HepG2 (cell line): ENCODE results near the gene MXRA8. TPM values are rescaled to one million over a fixed set of nuclear protein-coding genes. Genes with fewer than 3 reads are reported as not detected.

Experiments
- ATAC-seq: fragments of 200-7000 bp; cut with Tn5 transposase; 3 replicates; pipeline ENCODE4 v1.9.1; 2020; ENCODE audit warnings: mild to moderate bottlenecking, moderate library complexity
- BruUV-seq: library from RNA; stranded (reverse); fragments of 400-500 nt; replicated peaks from 2 replicates; lab custom pipeline; 2021; lab: Mats Ljungman, UMichigan
- CTCF ChIA-PET: fragments of 300-600 bp; formaldehyde crosslinking; extraction: SDS; loops from one replicate; lab custom pipeline; 2021; ENCODE audit warnings: low total read pairs, inconsistent platforms, low intra/inter-chr PET ratio; lab: Yijun Ruan, JAX
- POLR2A ChIA-PET: fragments of 350-600 bp; sonication (Branson Sonifier 250); formaldehyde crosslinking; loops from one replicate; lab custom pipeline; 2020; ENCODE audit warnings: antibody characterized with exemption, inconsistent platforms; lab: Yijun Ruan, JAX
- DNase-seq: peaks from one replicate; pipeline ENCODE4 v3.0.0-alpha.2; 2015; ENCODE audit warnings: low spot score
- FAIRE-seq: peaks from 3 replicates; lab custom pipeline; 2011; peaks lifted over from hg19 to GRCh38; lab: Jason Lieb, UNC
- H2AFZ ChIP-seq: one replicate; pipeline ENCODE4 v1.6.1; 2011; ENCODE audit warnings: low read length, inconsistent platforms
- H3K27ac ChIP-seq: fragments of 300-600 bp; 3 replicates; pipeline ENCODE4 v1.8.0; 2011; ENCODE audit warnings: mixed run types, mild to moderate bottlenecking, mixed read lengths, low read length, inconsistent platforms; ENCODE audit not compliant: insufficient read depth; ENCODE audit errors: extremely low read length
- H3K27me3 ChIP-seq, 2 experiments: fragments of 200-600 bp in 1 of 2; 2 replicates in 1 of 2; 3 replicates in 1 of 2; pipeline versions ENCODE4 v1.6.0 to v1.8.0; 2011; ENCODE audit warnings: low read length in 2 of 2, mild to moderate bottlenecking in 2 of 2, moderate library complexity in 2 of 2, inconsistent platforms in 1 of 2; ENCODE audit not compliant: insufficient read depth in 2 of 2, control insufficient read depth in 1 of 2
- H3K36me3 ChIP-seq, 2 experiments: fragments of 200-600 bp in 1 of 2; replicated peaks in 1 of 2; 2 replicates in 1 of 2; 3 replicates in 1 of 2; pipeline versions ENCODE4 v1.5.1 to v1.8.0; 2011; ENCODE audit warnings: low read length in 2 of 2, inconsistent platforms in 1 of 2; ENCODE audit not compliant: insufficient read depth in 2 of 2, control insufficient read depth in 1 of 2
- H3K4me1 ChIP-seq: 2 replicates; pipeline ENCODE4 v1.5.1; 2012; ENCODE audit warnings: low read length, inconsistent platforms; ENCODE audit not compliant: insufficient read depth
- H3K4me2 ChIP-seq: 2 replicates; pipeline ENCODE4 v1.6.0; 2011; ENCODE audit warnings: low read depth, low read length, inconsistent platforms
- H3K4me3 ChIP-seq, 3 experiments: fragments of 200-600 bp in 1 of 3; sonication (generic), shearing (Covaris generic) in 1 of 3; replicated peaks in 1 of 3; 2 replicates each; pipeline ENCODE4 v1.5.1; 2011 to 2016; ENCODE audit warnings: low read length in 3 of 3, inconsistent platforms in 2 of 3, low read depth in 2 of 3, mild to moderate bottlenecking in 2 of 3, control low read depth in 1 of 3, mixed read lengths in 1 of 3; ENCODE audit not compliant: insufficient read depth in 1 of 3
- H3K79me2 ChIP-seq: one replicate; pipeline ENCODE4 v1.6.1; 2011; ENCODE audit warnings: low read length, inconsistent platforms; ENCODE audit not compliant: insufficient read depth
- H3K9ac ChIP-seq: 2 replicates; pipeline ENCODE4 v1.6.0; 2011; ENCODE audit warnings: mild to moderate bottlenecking, low read depth, low read length, inconsistent platforms; ENCODE audit not compliant: insufficient read depth
- H3K9me3 ChIP-seq: 2 replicates; pipeline ENCODE4 v1.5.1; 2012; ENCODE audit warnings: mild to moderate bottlenecking, low read length
- H4K20me1 ChIP-seq: 2 replicates; pipeline ENCODE4 v1.6.0; 2011; ENCODE audit warnings: inconsistent platforms, mild to moderate bottlenecking, low read length, moderate library complexity; ENCODE audit not compliant: insufficient read depth
- KLF6 ChIP-seq: IDR thresholded peaks from 2 replicates; pipeline ENCODE4 v1.8.0; 2016; ENCODE audit warnings: missing biosample characterization, missing genetic modification reagents
- NR2F1 ChIP-seq, 2 experiments: fragments of 450-650 bp in 1 of 2; formaldehyde crosslinking in 1 of 2; IDR thresholded peaks; 2 replicates each; pipeline versions ENCODE4 v1.5.0 to v1.6.1; 2016 to 2020; ENCODE audit warnings: mild to moderate bottlenecking in 1 of 2, missing compliant biosample characterization in 1 of 2, missing genetic modification reagents in 1 of 2, moderate library complexity in 1 of 2
- SP140L ChIP-seq: sonication (generic); formaldehyde crosslinking; IDR thresholded peaks from 2 replicates; pipeline ENCODE4 v1.4.0; 2020; ENCODE audit warnings: missing genetic modification reagents, borderline replicate concordance
- XBP1 ChIP-seq: sonication (generic); formaldehyde crosslinking; IDR thresholded peaks from 2 replicates; pipeline ENCODE4 v1.5.0; 2020; ENCODE audit warnings: missing genetic modification reagents
- ZBTB39 ChIP-seq: sonication (generic); formaldehyde crosslinking; IDR thresholded peaks from 2 replicates; pipeline ENCODE4 v1.5.0; 2020; ENCODE audit warnings: missing genetic modification reagents
- ZNF235 ChIP-seq: sonication (generic); formaldehyde crosslinking; IDR thresholded peaks from 2 replicates; pipeline ENCODE4 v1.8.1; 2023; ENCODE audit warnings: mild to moderate bottlenecking, missing genetic modification reagents, borderline replicate concordance
- ZNF292 ChIP-seq: sonication (generic); formaldehyde crosslinking; IDR thresholded peaks from 2 replicates; pipeline ENCODE4 v1.8.1; 2022; ENCODE audit warnings: mild to moderate bottlenecking, low read depth, missing genetic modification reagents, borderline replicate concordance
- ZNF580 ChIP-seq: IDR thresholded peaks from 2 replicates; pipeline ENCODE4 v1.6.1; 2016; ENCODE audit warnings: low read depth, borderline replicate concordance
- ZNF691 ChIP-seq: sonication (generic); formaldehyde crosslinking; IDR thresholded peaks from 2 replicates; pipeline ENCODE4 v1.4.0; 2020; ENCODE audit warnings: missing genetic modification reagents, low read depth, mild to moderate bottlenecking, borderline replicate concordance
- ZNF749 ChIP-seq: sonication (generic); formaldehyde crosslinking; IDR thresholded peaks from 2 replicates; pipeline ENCODE4 v1.8.0; 2022; ENCODE audit warnings: mild to moderate bottlenecking, missing genetic modification reagents, moderate library complexity, borderline replicate concordance
- ZNF773 ChIP-seq: sonication (generic); formaldehyde crosslinking; IDR thresholded peaks from 2 replicates; pipeline ENCODE4 v1.4.0; 2020; ENCODE audit warnings: missing genetic modification reagents, borderline replicate concordance
- WGBS: methylation state at CpG from one replicate; pipeline ENCODE4 v1.1.6; 2017; ENCODE audit warnings: low lambda C conversion rate; 5-methylcytosine and 5-hydroxymethylcytosine counted together
- in situ Hi-C: cut with HindIII; loops from 2 replicates; pipeline ENCODE4 v1.10.0; 2017; ENCODE audit warnings: low pct_unique_long_range_greater_than_20kb; ENCODE audit not compliant: extremely low pct_ligation_motif_present
- intact Hi-C: fragments of 100-400 bp; cut with micrococcal nuclease; formaldehyde crosslinking; loops from one replicate; pipeline ENCODE4 v1.10.0; 2022; ENCODE audit not compliant: unreplicated experiment
- polyA plus RNA-seq, 8 experiments: library from polyadenylated mRNA; depleted of rRNA in 3 of 8; stranded (reverse) in 7 of 8; unstranded in 1 of 8; fragments of >200 nt; fragmentation: Illumina TruSeq in 4 of 8; extraction: Trizol in 4 of 8; gene quantifications; 2 replicates each; pipeline versions ENCODE4 v1.2.1 to v1.2.3, GENCODE V29; 2011 to 2016; ENCODE audit warnings: low read depth in 4 of 8, missing spikeins in 1 of 8, mixed read lengths in 1 of 8; ENCODE audit not compliant: insufficient read depth in 1 of 8
- total RNA-seq, 5 experiments: library from RNA; depleted of rRNA; stranded (reverse); fragments of >200 nt; fragmentation: Illumina TruSeq; extraction: Trizol; gene quantifications; 2 replicates each; pipeline ENCODE4 v1.2.3, GENCODE V29; 2016; ENCODE audit warnings: low read depth in 1 of 5

The MXRA8 gene
- total and polyA plus RNA-seq, 2 of the 13 experiments (the other 11 are each of a cell fraction or from before 2014, with no cell fraction given) = 19.8 to 44.8 TPM

GRCh38 chr1:1388078-1388472 lies 29.7 kb upstream of the MXRA8 start:
- POLR2A ChIA-PET = interaction anchor here (1.0 to 6.1 kb wide), 3 partner anchors 8 to 13 kb away, joined by 3 to 43 read pairs (median 13); partner anchors contain the start of genes AURKAIP1 and CCNL2
- FAIRE-seq = no peak
- 97% methylated on average over 16 of the region's 16 CpGs for WGBS

More at GRCh38 chr1:1388078-1388472, 29.7 kb upstream of the MXRA8 start:
- CTCF ChIA-PET = no interaction called here
- Histone ChIP-seq H3K4me1 (peaks cover 16% of the 10 kb centered on the region), H3K79me2 (peaks cover 8% of the 10 kb centered on the region), H3K9ac (no peak overlapping the region), H3K4me3 (no peak overlapping the region), H3K4me2 (no peak overlapping the region), H3K27ac (no peak overlapping the region), H4K20me1 (no peaks in the 10 kb centered on the region; the same call in 1 of the 2 replicates), H3K9me3 (no peaks in the 10 kb centered on the region), H3K36me3 (peaks cover 28 to 73% of the 10 kb centered on the region in 2 experiments), H3K27me3 (no peaks in the 10 kb centered on the region), H2AFZ (no peak overlapping the region)
- in situ Hi-C loops (no loop called here), intact Hi-C loops (no loop called here)
- no TSS peak for BruUV-seq
- no peak for DNase-seq
- ATAC-seq = no peak
- TF ChIP-seq ZNF235 (CRISPR knock-in tag) (no peak), SP140L (CRISPR knock-in tag) (no peak), XBP1 (CRISPR knock-in tag) (no peak), ZNF580 (CRISPR knock-in tag) (no peak), NR2F1 (CRISPR knock-in tag; IDR thresholded peaks at IDR 0.05) (no peak), ZBTB39 (CRISPR knock-in tag) (no peak), KLF6 (CRISPR knock-in tag) (no peak), ZNF292 (no peak), ZNF749 (no peak), ZNF773 (CRISPR knock-in tag) (no peak), ZNF691 (CRISPR knock-in tag) (no peak)
